HepG2 (cell line): ENCODE data around the gene RTKN2.

Experiments
- CTCF ChIP-seq: sonication (generic); formaldehyde crosslinking; IDR thresholded peaks from 2 replicates; pipeline ENCODE4 v1.5.0; 2020; ENCODE audit warnings: mild to moderate bottlenecking, missing genetic modification reagents, moderate library complexity
- EZH2 ChIP-seq: conservative IDR thresholded peaks from 2 replicates; pipeline ENCODE4 v1.6.1; 2012; ENCODE audit warnings: mild to moderate bottlenecking, low read depth, low read length, moderate library complexity
- KDM1A ChIP-seq: IDR thresholded peaks from 2 replicates; pipeline ENCODE4 v1.6.1; 2016; ENCODE audit warnings: missing compliant biosample characterization
- MBD4 ChIP-seq: IDR thresholded peaks from 2 replicates; pipeline ENCODE4 v1.6.1; 2012; ENCODE audit warnings: low read length, inconsistent platforms, borderline replicate concordance
- TARDBP ChIP-seq: sonication (generic); formaldehyde crosslinking; IDR thresholded peaks from 2 replicates; pipeline ENCODE4 v1.8.0; 2022; ENCODE audit warnings: mild to moderate bottlenecking, missing genetic modification reagents
- TBL1XR1 ChIP-seq: fragments of 150-350 bp; IDR thresholded peaks from 2 replicates; pipeline ENCODE4 v1.6.1; 2014; ENCODE audit warnings: borderline replicate concordance, low read length; ENCODE audit not compliant: partially characterized antibody

GRCh38 chr10:62136931-62137330 is 131.7 kb downstream of the RTKN2 start:
- TF ChIP-seq EZH2 (no peak), TBL1XR1 (no peak), CTCF (no peak), TARDBP (CRISPR knock-in tag) (no peak), MBD4 (no peak), KDM1A (no peak)
